Measurements from ENCODE around the gene SNAP23.

The SNAP23 gene

DNA sequence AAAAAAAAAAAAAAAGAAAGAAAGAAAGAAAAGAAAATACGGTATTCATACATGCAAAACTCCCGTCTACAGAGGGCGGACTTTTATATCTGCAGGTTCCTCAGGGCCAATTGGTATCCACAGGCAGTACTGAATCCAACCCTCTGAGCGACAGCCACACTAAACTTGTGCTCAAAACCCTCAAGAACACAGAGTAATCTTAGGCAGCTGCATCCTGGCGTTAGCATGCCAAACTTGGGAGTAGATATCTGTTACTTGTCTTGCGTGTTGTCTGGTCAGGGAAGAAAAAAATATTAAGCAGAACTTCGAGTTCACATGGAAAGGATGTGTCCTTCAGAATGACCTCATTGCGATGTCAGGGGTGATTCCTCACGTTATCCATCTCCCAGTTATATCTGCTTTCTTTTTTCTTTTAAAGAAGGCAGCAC lies 12.8 kb downstream of the SNAP23 start:
- intact Hi-C loops (cut with micrococcal nuclease), result no loop called here
- Mint-ChIP-seq H3K27ac (peak overlapping the region; percentile 23), H3K27me3 (no peaks in the 10 kb centered on the region), H3K4me3 (no peak overlapping the region), H3K4me1 (ENCODE audit: low read depth) (peaks cover 51% of the 10 kb centered on the region), H3K36me3 (ENCODE audit: low read depth) (peaks cover 51% of the 10 kb centered on the region), H3K9me3 (no peaks in the 10 kb centered on the region)

DNA sequence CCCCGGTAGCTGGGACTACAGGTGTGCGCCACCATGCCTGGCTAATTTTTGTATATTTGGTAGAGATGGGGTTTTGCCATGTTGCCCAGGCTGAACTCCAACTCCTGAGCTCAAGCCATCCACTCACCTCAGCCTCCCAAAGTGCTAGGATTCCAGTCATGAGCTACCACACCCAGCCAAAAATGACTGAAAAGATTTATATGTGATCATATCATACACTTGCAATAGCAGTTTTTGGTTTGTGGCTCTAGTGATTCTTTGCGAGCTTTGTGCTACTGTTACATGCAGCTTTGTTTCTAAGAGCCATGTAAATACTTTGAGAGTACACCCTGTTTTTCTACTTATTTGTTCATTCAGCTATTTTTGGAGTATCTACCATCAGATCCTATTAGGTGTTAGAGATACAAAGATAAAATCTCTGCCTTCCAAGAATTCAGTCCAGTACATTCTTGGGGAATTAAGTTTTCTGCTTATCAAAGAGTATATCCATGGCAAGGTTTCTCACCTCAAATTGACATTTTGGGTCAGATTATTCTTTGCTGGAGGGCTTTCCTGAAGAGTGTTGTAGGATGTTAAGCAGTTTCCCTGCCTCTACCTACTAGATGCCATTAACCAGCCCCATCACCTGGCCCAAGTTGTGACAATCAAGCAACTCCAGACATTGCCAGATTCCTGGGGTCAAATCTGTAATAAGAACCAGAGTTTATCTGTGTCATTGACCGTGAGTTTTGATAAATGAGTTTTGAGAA lies 15.0 kb downstream of the SNAP23 start:
- Mint-ChIP-seq H3K9me3 (no peaks in the 10 kb centered on the region), H3K4me3 (peak overlapping the region; percentile 61), H3K36me3 (ENCODE audit: low read depth) (peaks cover 68% of the 10 kb centered on the region), H3K4me1 (ENCODE audit: low read depth) (peaks cover 37% of the 10 kb centered on the region), H3K27ac (peak overlapping the region; percentile 53), H3K27me3 (no peaks in the 10 kb centered on the region)
- intact Hi-C loops (cut with micrococcal nuclease), result no loop called here

GRCh38 chr15:42511007-42511391 lies 15.6 kb downstream of the SNAP23 start:
- H3K9me3 Mint-ChIP-seq, result no peaks in the 10 kb centered on the region
- H3K4me3 Mint-ChIP-seq, result peak overlapping the region; percentile 61
- peaks cover 68% of the 10 kb centered on the region for H3K36me3 Mint-ChIP-seq (ENCODE audit: low read depth)
- no peaks in the 10 kb centered on the region for H3K27me3 Mint-ChIP-seq
- intact Hi-C loops (cut with micrococcal nuclease), result no loop called here
- H3K27ac Mint-ChIP-seq, result peak overlapping the region; percentile 53
- peaks cover 35% of the 10 kb centered on the region for H3K4me1 Mint-ChIP-seq (ENCODE audit: low read depth)

DNA sequence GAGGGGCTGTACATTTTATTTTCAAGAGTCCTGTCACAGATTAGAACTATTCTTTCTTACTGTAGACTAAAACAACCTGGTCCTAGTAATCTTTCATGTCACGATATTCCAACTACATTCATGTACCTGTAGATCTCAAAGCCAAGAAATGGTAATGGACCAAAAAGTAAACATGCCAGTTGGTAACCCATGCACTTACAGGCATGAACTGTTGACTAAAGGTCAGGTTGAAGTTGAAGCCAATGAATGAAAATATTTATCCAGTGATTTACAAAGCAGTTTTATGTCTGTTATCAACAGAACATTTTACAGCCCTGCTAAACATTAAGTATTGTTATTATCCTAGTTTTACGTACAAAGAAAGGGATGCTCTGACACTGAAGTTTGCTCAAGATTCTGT lies 27.9 kb downstream of the SNAP23 start:
- Mint-ChIP-seq H3K27ac (no peak overlapping the region), H3K27me3 (no peaks in the 10 kb centered on the region), H3K4me3 (no peak overlapping the region), H3K9me3 (no peaks in the 10 kb centered on the region), H3K4me1 (ENCODE audit: low read depth) (no peaks in the 10 kb centered on the region), H3K36me3 (ENCODE audit: low read depth) (peaks cover 92% of the 10 kb centered on the region)
- intact Hi-C loops (cut with micrococcal nuclease), result no loop called here

GRCh38 chr15:42528970-42529369 lies 33.5 kb downstream of the SNAP23 start:
- Mint-ChIP-seq H3K4me1 (ENCODE audit: low read depth) (no peaks in the 10 kb centered on the region), H3K9me3 (no peaks in the 10 kb centered on the region)

DNA sequence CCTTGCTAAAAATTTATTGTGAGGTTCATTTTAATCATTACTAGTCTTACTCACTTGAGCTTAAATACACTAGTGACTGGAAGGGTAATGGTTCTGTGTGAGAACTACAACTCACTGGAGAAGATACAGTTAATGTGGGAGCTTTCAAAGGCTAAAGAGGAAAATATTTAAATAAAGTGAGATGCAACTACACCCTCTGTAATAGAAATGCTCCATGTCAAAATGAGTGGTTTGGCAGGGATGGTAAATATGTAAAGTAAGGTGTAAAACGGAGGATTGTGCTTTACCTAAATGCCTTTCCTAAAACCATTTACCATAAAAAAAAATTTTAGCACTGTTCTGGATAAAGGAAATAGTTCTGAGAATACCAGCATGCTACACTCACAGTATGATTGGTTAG lies 37.8 kb downstream of the SNAP23 start:
- Mint-ChIP-seq H3K4me1 (ENCODE audit: low read depth) (no peaks in the 10 kb centered on the region), H3K9me3 (no peaks in the 10 kb centered on the region), H3K27ac (no peak overlapping the region), H3K27me3 (no peaks in the 10 kb centered on the region), H3K36me3 (ENCODE audit: low read depth) (peaks cover 95% of the 10 kb centered on the region), H3K4me3 (no peak overlapping the region)
- intact Hi-C loops (cut with micrococcal nuclease), result no loop called here

More at GRCh38 chr15:42528970-42529369, 33.5 kb downstream of the SNAP23 start:
- H3K36me3 Mint-ChIP-seq (ENCODE audit: low read depth), result peaks cover 90% of the 10 kb centered on the region
- intact Hi-C loops (cut with micrococcal nuclease), result no loop called here
- no peaks in the 10 kb centered on the region for H3K27me3 Mint-ChIP-seq
- no peak overlapping the region for H3K4me3 Mint-ChIP-seq
- H3K27ac Mint-ChIP-seq, result no peak overlapping the region

GRCh38 chr15:42544853-42545629 lies 49.6 kb downstream of the SNAP23 start:
- Mint-ChIP-seq H3K4me1 (ENCODE audit: low read depth) (peaks cover 39% of the 10 kb centered on the region), H3K9me3 (no peaks in the 10 kb centered on the region), H3K36me3 (ENCODE audit: low read depth) (peaks cover 74% of the 10 kb centered on the region), H3K27me3 (no peaks in the 10 kb centered on the region), H3K27ac (peak overlapping the region; percentile 50), H3K4me3 (no peak overlapping the region)
- intact Hi-C loops (cut with micrococcal nuclease), result loop anchor here (5.0 to 10.0 kb wide), 2 partner anchors 53 to 270 kb away; partner anchors contain the start of genes GANC, TMEM87A and ZNF106

GRCh38 chr15:42547918-42548248 lies 52.4 kb downstream of the SNAP23 start:
- peaks cover 49% of the 10 kb centered on the region for H3K36me3 Mint-ChIP-seq (ENCODE audit: low read depth)
- no peaks in the 10 kb centered on the region for H3K27me3 Mint-ChIP-seq
- peak overlapping the region; percentile 92 for H3K4me3 Mint-ChIP-seq
- H3K27ac Mint-ChIP-seq, result peak overlapping the region; percentile 98
- peaks cover 56% of the 10 kb centered on the region for H3K4me1 Mint-ChIP-seq (ENCODE audit: low read depth)
- intact Hi-C loops (cut with micrococcal nuclease), result loop anchor here (2.0 to 10.0 kb wide), 3 partner anchors 27 to 273 kb away; partner anchors contain the start of genes GANC, STARD9, TMEM87A and ZNF106
- H3K9me3 Mint-ChIP-seq, result no peaks in the 10 kb centered on the region

DNA sequence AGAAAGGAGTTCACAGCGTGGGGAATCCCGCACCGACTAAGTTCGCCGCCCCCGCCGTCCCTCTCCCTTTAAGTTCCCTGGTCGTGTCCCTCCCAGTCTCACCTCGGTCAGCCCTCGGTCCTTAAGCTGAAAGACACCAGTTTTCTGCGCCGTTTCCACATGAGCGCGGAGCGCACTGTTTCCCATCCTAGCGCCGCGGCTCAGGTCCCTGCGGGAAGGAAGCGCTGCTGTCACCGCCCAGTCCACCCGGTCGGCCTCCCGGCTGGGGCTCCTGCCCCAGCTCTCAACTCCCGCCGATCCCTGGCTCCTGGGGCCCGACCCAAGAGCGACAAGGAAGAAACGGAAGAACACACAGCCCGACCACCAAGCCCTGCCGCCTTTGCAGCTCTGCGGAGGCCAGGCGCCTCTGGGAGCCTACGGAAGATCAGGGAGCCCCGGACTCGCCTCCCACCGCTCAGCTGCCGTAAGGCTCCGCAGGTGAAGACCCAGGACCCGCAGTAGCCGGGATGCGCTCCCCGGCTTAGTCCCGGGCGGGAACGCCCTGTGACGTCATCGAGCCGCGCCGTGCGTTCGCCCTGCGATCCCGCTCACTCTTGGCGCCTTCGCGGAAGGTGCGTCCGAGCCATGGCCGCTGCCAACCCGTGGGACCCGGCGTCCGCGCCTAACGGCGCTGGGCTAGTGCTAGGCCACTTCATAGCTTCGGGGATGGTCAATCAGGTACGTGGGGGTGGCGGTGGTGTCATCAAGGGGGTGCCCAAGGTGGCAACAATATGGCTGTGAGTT lies 53.0 kb downstream of the SNAP23 start, which contains the start of the genes HAUS2 and LRRC57:
TSS of gene HAUS2 (plus strand) at position 590 of the 783 bp plus-strand sequence. CDS start at position 625, 35 bp downstream.
TSS of gene LRRC57 (minus strand) at position 545 of the 783 bp plus-strand sequence. CDS start at position 186, 359 bp downstream.
- Mint-ChIP-seq H3K4me3 (peak within 1 kb of the TSS; percentile 92), H3K27me3 (no peaks in the 10 kb centered on the region), H3K27ac (peak within 1 kb of the TSS; percentile 98), H3K9me3 (no peaks in the 10 kb centered on the region), H3K36me3 (ENCODE audit: low read depth) (peaks cover 43% of the 10 kb centered on the region), H3K4me1 (ENCODE audit: low read depth) (peaks cover 59% of the 10 kb centered on the region)
- intact Hi-C loops (cut with micrococcal nuclease), result loop anchor here (2.0 to 10.0 kb wide), 3 partner anchors 26 to 274 kb away; partner anchors contain the start of genes GANC, STARD9, TMEM87A and ZNF106

GRCh38 chr15:42549032-42549491 lies 53.6 kb downstream of the SNAP23 start:
- Mint-ChIP-seq H3K27ac (peak overlapping the region; percentile 98), H3K9me3 (no peaks in the 10 kb centered on the region), H3K27me3 (no peaks in the 10 kb centered on the region), H3K4me1 (ENCODE audit: low read depth) (peaks cover 65% of the 10 kb centered on the region), H3K36me3 (ENCODE audit: low read depth) (peaks cover 40% of the 10 kb centered on the region), H3K4me3 (peak overlapping the region; percentile 92)
- intact Hi-C loops (cut with micrococcal nuclease), result loop anchor here (2.0 to 10.0 kb wide), 3 partner anchors 26 to 274 kb away; partner anchors contain the start of genes GANC, STARD9, TMEM87A and ZNF106

GRCh38 chr15:42549741-42550392 lies 54.4 kb downstream of the SNAP23 start:
- Mint-ChIP-seq H3K27me3 (no peaks in the 10 kb centered on the region), H3K4me1 (ENCODE audit: low read depth) (peaks cover 66% of the 10 kb centered on the region)
- intact Hi-C loops (cut with micrococcal nuclease), result loop anchor here (2.0 to 10.0 kb wide), 3 partner anchors 25 to 275 kb away; partner anchors contain the start of genes GANC, STARD9, TMEM87A and ZNF106

GRCh38 chr15:42553554-42553953 lies 58.1 kb downstream of the SNAP23 start:
- intact Hi-C loops (cut with micrococcal nuclease), result no loop called here
- no peaks in the 10 kb centered on the region for H3K27me3 Mint-ChIP-seq
- H3K27ac Mint-ChIP-seq, result peak overlapping the region; percentile 40
- H3K36me3 Mint-ChIP-seq (ENCODE audit: low read depth), result peaks cover 25% of the 10 kb centered on the region
- H3K4me3 Mint-ChIP-seq, result no peak overlapping the region
- H3K9me3 Mint-ChIP-seq, result no peaks in the 10 kb centered on the region
- H3K4me1 Mint-ChIP-seq (ENCODE audit: low read depth), result peaks cover 34% of the 10 kb centered on the region

More at GRCh38 chr15:42549741-42550392, 54.4 kb downstream of the SNAP23 start:
- Mint-ChIP-seq H3K36me3 (ENCODE audit: low read depth) (peaks cover 44% of the 10 kb centered on the region), H3K4me3 (peak overlapping the region; percentile 65), H3K9me3 (no peaks in the 10 kb centered on the region), H3K27ac (peak overlapping the region; percentile 98)
